Activated gamma-delta T cell treated with anti-CD3 and anti-CD28 coated beads, Interleukin-2, amount 50 U/mL, for 16 hours (primary cell): Measurements from ENCODE around the gene YJEFN3.

ENCODE experiments used
- DNase-seq: peaks from one replicate; pipeline ENCODE4 v3.0.0-alpha.2; 2020; ENCODE audit warnings: low read depth

YJEFN3 gene

DNA sequence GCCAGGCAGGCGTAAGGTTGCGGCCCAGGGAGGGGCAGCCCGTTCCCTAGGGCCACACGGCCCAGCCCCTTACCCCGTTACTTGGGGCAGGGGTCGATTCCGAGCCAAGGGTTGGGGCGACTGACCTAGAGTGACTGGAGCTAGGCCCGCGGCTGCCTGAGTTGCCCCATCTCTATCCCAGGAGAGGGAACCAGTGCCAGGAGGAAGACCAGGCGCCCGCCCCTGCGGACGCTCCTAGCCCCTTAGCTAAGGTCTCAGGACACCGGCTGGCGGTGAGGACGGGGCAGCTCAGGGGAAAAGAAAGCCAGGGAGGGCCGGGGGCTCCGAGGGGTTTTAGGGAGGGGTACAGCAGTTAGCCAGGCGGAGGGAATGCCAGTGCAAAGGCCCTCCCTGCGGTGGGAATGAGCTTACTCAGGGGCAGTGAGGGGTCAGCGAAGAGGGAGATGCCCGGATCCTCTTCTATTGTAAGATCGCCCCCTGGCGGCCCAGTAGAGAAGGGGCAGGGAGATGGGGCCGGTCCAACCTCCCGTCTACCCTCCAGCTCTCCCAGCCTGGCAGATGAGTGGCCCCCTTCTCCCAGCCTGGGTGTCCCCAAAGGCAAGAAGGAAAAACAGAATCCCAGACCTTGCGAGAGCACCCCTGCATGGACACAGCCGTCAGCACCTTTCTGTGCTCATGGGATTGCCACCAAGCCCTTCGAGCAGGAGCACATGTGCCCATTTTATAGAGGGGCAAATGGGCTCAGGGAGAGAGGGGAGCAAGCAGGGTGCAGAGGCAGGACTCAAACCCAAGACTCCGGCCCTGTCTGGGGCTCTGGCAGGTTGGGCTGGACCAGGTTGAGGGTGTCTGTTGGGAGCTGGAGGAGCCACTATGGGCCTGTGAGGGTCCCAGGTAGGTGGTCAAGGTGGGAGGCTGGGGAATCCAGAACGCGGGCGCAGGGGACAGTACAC lies 25.6 kb downstream of the YJEFN3 start:
- peak; percentile 43 for DNase-seq

GRCh38 chr19:19558055-19558454 lies 29.3 kb downstream of the YJEFN3 start:
- no peak for DNase-seq

DNA sequence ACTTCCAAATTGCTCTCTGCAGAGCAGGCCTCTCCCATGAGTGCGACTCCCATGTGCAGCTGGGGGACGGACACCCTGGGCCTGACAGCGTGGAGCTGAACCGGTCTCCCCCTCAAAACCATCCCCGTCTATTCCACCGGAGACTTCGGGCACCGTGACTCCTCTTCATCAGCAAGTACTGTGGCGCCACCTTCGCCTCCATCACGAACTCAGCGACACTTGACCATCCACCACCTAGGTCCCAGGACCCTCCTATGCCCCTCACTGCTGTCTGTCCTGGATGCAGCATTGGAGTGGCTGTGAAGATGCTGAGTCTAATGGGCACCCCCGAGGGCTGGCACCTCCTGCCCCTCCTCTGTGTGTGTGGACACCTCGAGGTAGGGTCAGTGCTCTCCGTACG lies 29.9 kb downstream of the YJEFN3 start:
- DNase-seq: no peak

DNA sequence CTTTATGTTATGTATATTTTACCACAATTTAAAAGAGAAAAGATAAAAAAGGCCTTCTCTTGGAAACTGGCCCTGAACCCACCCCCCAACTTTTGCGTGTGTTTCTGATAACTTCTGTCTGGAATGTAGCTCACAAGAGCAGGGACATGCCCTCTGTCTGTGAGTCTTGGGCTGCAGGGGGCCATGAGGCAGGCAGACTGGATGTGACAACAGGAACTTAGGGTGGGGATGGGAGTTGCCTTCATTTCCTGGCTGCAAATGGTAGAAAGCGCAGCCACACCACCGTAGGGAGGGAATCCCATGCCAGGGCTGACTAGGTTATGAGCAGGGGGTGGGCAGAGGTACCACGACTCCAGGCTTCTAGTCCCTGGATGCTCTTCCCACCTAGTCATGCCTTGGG lies 31.2 kb downstream of the YJEFN3 start:
- no peak for DNase-seq

- no peak for DNase-seq
Measured at GRCh38 chr19:19561946-19562664, 33.4 kb downstream of the YJEFN3 start.

GRCh38 chr19:19562665-19563347 lies 34.1 kb downstream of the YJEFN3 start:
- DNase-seq: no peak

- DNase-seq: no peak
Measured at GRCh38 chr19:19563348-19563848, 34.7 kb downstream of the YJEFN3 start.

DNA sequence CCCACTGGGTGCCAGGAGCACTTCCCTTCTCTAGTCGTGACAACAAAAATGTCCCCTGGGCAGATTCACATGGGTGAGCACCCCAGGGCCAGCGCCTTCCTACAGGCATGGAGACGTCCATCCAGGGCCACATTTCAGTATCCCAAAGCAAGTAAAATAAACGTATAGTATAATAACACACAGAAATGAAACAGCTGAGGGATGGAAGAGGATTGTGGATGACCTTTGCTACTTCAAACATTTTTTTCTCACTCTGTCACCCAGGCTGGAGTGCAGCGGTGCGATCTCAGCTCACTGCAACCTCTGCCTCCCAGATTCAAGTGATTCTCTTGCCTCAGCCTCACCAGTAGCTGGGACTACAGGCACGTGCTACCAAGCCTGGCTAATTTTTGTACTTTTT lies 37.6 kb downstream of the YJEFN3 start:
- DNase-seq: no peak

DNA sequence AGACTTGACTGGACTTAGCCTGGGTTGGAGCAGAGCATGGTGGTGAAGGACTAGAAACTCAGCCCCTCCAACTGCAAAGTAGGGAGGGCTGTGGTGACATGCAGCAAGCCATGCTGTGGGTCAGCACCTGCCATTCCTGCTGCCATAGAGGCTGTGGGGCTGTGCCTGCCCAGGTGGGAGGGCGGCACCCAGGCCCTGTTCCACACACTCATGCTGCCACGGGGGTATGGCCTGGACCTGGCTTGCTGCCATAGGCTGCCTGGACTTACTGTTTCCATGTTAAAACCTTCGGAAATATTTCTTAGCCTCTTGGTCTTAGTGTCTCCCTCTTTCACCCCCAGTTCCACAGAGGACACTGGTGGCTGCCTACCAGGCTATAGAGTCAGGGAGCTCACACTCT lies 38.7 kb downstream of the YJEFN3 start:
- DNase-seq: no peak

DNA sequence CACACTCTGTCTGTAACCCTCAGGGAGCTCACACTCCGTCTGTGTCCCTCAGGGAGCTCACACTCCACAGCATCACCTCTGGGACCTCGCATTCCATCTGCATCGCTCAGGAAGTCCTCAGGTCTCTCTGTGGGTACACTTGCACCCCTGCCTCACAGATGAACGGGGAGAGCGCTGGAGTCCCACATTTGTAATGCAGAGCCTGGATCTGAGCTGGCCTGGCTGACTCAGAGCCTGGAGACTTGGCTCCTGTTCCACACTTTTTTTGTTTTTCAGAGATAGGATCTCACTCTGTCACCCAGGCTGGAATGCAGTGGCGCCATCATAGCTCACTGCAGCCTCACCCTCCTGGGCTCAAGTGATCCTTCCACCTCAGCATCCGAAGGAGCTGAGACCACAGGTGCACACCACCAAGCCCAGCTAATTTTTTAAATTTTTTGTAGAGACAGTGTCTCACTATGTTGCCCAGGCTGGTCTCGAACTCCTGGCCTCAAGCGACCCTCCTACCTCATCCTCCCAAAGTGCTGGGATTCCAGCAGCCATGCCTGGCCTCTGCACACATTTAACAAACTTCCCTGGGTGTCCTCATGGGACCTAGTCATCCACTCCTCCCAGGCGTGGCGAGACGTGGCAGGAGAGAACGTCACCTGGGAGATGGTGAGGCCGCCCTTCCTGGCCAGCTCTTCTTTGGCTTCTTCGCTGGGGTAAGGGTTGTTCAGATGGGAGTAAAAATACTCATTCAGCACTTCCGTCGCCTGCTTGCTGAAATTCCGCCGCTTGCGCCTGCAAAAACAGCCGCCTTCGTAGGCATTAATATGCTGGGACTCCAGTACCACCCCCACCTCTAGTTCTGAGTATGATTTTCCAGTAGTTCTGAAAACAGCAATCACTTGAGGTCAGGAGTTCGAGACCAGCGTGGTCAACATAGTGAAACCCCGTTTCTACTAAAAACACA lies 40.4 kb downstream of the YJEFN3 start:
- no peak for DNase-seq

- no peak for DNase-seq
Measured at GRCh38 chr19:19570571-19570970, 41.9 kb downstream of the YJEFN3 start.

DNA sequence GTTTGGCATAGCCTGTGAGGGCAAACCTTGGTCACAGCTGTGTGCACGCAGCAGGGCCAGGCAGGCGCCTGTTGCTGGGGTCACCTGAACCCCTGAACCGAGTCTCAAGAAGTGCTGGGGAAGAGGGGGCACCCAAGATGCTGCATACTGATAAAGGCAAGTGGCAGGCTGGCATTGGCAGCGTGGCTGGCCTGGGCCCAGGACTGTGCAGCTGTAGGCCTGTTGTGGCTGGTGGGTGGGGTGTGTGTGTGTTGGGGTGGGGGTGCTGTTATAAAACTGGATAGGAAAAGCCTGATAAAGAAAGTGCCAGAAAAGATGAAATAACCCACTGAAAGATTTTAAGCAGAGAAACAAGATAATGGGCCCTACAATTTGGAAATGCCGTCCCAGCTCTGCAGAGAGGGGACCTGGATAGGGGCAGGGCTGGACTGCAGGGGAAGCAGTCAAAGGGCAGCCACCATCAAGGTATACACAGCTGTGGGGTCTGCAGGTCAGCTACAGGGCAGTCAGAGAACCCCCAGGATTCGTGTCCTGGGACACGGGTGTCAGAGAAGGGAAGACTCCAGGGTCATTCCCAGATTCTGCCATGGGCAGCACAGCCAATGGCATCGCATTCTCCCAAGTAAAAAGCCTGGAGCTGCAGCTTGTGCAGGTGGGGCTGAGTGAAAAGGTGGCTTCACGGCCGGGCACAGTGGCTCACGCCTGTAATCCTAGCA lies 42.5 kb downstream of the YJEFN3 start:
- DNase-seq: no peak

DNA sequence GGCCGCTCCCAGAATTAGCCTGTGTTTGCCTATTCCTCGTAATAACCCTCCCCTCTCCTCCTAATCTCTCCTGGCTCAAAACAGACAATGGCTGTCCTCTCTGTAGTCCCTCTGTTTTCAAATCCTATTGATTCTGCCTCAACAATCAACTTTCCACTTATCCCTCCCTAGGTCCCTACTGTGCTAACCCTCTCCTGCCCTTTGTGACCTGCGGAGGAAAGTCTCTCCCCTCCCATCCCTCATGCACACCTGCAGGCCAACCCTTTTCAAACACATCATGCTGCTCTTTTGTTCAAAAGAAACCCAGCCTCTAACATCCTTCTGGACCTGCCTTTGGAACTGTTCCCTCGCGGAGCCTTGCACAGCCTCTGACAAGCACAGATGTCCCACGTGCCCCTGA lies 46.7 kb downstream of the YJEFN3 start:
- DNase-seq: no peak

DNA sequence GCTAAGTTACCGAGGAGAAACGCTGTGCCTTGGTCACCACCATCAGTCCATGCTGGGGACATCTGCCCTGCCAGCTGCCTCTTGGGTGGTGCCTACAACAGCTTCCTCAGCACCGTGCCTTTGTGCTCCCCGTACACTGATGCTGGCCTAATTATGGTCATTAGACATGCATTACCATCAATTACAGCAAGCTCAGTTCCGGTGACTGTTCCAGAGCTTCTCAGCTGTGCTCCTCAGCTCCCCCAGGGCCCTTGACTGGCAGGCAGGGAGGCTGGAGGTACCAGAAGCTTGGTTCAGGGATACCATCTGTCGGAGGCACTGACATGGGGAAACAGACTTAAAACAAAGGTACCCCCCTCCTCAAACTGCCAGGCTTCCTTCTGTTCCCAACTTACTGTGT lies 49.5 kb downstream of the YJEFN3 start:
- DNase-seq: no peak

DNA sequence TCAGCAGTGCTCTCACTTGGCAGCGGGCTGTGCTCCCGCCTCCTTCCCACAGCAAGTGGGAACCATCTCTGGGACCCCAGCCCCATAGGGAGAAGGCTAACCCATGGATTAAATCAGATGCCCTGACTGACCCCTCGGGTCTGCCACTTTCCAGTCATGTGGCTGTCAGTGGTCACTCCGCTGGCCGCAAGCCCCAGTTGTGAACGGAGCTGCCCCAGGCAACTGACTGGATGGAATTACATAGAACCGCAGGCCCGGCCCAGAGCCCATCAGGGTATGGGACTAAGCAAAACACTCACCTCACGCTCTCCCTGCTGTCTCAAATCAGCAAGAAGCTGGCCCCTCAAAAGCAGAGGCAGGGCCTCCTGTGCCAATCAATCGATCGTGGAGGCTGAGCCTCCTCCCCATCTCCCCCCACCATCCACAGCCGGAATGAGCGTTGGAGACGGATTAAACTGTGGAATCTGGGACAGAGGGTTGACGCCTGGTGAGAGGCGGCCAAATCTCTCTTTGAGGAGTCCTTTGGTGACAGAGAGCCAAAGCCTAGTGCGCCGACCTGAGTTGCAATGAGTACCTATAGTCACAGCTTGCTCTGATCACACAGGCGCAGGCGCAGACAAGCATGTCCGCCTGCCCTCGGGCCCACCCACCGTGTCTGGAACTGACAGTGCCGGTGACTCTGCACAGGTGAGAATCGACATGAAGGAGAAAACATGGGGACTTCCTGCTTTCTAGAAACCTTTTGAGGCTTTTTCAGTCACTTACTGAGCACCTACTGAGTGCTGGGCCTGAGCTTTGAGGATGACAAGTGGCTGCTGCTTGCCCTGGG lies 51.0 kb downstream of the YJEFN3 start:
- no peak for DNase-seq

DNA sequence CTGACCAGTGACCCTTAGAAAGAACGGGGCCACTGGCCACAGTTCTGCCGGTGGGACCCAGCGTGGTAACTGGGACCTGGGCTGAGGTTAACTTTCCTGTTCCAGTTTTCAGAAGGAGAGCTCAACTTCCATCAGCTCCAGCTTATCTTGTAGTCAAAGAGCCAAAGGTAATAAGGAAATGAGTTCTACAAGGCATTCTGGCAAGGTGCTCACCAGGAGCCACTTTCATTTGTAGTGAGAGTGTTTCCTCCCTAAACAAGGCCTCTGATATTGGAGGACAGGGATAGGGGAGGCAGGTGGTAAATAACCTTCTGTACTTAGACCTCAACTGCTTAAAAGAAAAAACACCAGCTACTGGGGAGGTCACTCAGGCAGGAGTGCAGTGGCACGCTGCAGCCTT lies 51.7 kb downstream of the YJEFN3 start:
- no peak for DNase-seq

DNA sequence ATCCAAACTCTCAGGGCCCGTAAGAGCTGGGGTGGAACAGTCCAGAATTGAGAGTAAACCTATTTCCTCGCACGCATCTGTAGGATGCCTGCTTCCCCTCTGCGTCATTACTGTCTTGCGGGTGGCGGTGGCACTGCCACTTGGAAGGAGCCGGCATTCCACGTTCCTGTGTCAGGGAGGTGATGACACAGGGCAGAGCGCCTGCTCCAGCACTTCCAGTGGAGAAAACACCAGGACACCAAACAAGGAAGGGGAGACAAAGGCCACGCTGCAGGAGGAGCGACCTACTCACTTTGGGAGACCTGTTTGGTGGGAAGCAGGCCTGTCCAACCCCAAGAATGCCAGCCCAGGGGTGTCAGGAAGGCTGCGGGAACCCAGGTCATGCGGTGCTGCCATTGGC lies 52.7 kb downstream of the YJEFN3 start:
- DNase-seq: no peak

DNA sequence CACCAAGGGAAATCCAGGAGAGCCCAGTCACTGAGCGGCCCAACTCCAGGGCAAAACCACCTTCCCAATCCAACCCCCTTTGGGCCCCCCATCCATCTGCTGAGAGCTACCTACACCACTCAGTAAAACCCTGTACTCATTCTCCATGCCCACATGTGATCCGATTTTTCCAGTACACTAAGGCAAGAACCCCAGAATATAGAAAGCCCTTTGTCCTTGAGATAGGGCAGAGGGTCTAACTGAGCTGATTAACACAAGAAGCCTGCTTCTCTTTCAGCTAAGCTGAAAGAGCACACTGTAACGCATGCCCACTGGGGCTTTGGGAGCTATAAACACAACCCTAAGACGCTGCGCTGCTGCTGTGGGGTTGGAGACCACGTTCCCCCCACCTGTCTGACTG lies 53.8 kb downstream of the YJEFN3 start:
- DNase-seq: no peak

DNA sequence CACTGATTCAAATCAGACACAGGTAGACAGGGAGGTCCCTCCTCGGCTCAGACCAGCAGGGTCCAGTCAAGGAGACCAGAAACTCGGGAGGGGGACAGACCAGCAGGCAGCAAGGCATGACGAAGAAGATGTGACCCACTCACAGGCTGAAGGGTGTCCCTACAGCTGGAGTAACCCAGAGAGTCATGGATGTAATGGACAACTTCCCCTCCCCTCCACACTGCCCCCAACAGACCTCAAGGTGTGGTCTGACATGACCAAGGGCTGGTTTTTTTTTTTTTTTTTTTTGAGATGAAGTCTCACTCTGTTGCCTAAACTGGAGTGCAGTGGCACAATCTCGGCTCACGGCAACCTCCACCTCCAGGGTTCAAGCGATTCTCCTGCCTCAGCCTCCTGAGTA lies 55.6 kb downstream of the YJEFN3 start:
- DNase-seq: no peak
